ENCODE measurements around the gene DNAH2. TPM values are rescaled to one million over a fixed set of nuclear protein-coding genes. Genes with fewer than 3 reads are reported as not detected.
A peak's percentile ranks its signal among the peaks of the same experiment; 100 is the strongest.

Gene DNAH2
- total and polyA plus RNA-seq, 2 of the 4 experiments (the other 2 are of a cell fraction): under 0.01 to 0.02 TPM

DNA sequence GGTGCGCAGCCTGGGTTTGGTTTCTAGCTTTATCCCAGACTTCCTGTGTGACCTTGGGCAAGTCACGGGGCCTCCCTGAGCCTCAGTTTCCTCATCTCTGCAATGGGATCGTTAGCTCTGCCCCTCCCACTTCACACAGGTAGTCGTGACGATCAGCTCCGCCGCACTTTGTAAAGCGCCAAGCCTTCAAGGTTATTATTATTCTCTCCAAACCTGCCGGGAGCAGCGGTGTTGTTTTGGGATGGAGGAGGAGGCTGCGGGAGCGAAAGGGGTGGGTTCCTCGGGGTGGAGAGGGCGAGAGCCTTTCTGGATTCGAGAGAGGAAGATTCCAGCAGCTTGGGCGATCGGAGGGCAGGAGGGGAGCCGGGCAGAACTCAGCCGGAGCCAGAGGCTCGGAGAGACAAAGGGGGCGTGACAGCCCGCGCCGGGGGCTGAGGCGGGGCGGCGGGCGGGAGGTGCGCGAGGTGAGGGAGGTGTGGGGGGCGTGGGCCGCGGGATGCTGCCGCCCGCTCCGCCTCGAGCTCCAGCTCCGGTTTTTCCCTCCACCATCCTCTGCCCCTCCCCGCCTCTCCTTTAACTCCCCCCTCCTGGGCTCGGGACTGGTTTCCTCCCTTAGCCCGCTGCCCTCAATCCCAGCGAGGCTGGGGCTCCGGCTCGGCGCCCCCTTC is 12.8 kb upstream of the DNAH2 start, which contains the start of gene EFNB3:
Gene EFNB3, plus strand, starts transcription at position 602 of the 668 bp plus-strand sequence. CDS start 397 bp downstream, outside the sequence.
- POLR2A ChIA-PET (ENCODE audit: unreplicated experiment): no interaction called here
- TF ChIP-seq, protein P1, sequence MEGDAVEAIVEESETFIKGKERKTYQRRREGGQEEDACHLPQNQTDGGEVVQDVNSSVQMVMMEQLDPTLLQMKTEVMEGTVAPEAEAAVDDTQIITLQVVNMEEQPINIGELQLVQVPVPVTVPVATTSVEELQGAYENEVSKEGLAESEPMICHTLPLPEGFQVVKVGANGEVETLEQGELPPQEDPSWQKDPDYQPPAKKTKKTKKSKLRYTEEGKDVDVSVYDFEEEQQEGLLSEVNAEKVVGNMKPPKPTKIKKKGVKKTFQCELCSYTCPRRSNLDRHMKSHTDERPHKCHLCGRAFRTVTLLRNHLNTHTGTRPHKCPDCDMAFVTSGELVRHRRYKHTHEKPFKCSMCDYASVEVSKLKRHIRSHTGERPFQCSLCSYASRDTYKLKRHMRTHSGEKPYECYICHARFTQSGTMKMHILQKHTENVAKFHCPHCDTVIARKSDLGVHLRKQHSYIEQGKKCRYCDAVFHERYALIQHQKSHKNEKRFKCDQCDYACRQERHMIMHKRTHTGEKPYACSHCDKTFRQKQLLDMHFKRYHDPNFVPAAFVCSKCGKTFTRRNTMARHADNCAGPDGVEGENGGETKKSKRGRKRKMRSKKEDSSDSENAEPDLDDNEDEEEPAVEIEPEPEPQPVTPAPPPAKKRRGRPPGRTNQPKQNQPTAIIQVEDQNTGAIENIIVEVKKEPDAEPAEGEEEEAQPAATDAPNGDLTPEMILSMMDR (conservative IDR thresholded peaks at IDR 0.05; ENCODE audit: low read depth, low read length): no peak
- TF ChIP-seq MAZ (IDR thresholded peaks at IDR 0.05; ENCODE audit: borderline replicate concordance, low read depth, low read length) (peak; percentile 68; the same call in 1 of the 2 replicates), NFE2L2 (IDR thresholded peaks at IDR 0.05; ENCODE audit: low read depth, low read length) (no peak)
- peaks cover 3% of the 10 kb centered on the region; the same call in 1 of the 2 replicates for H3K4me1 ChIP-seq (ENCODE audit: control insufficient read depth, insufficient read depth, low read length)
- no peak within 1 kb of the TSS for H3K14ac ChIP-seq (replicated peaks; ENCODE audit: low read depth, low read length)
- H2AFZ ChIP-seq (replicated peaks; ENCODE audit: low read length, poor library complexity): peak within 1 kb of the TSS; percentile 43
- no peak within 1 kb of the TSS for H3K27ac ChIP-seq (ENCODE audit: insufficient read depth, low read length)
- BruUV-seq (replicated peaks): no TSS peak
- no peak within 1 kb of the TSS for H3K18ac ChIP-seq (ENCODE audit: low read depth, low read length)
- no peak within 1 kb of the TSS for H3K56ac ChIP-seq (ENCODE audit: extremely low read depth, insufficient read depth, low read length)
- no peak within 1 kb of the TSS for H2BK15ac ChIP-seq (ENCODE audit: low read depth, low read length)
- WGBS, 2 experiments (ENCODE audit: extremely low coverage in 2 of 2, insufficient read length in 1 of 2): 2% methylated on average over 11 of the region's 45 CpGs; no CpG with 5 or more reads in 1 of the 2 experiments
- H2BK120ac ChIP-seq (ENCODE audit: low read depth, low read length): no peak within 1 kb of the TSS
- H4K8ac ChIP-seq (ENCODE audit: low read depth in 2 of 2, low read length in 2 of 2): no peak within 1 kb of the TSS
- peak; percentile 83 for ATAC-seq (ENCODE audit: low read depth)
- peak within 1 kb of the TSS; percentile 36 for H3K4me3 ChIP-seq (ENCODE audit: insufficient read depth, low read depth, low read length)
- no peak within 1 kb of the TSS for H4K91ac ChIP-seq (ENCODE audit: insufficient read depth, low read depth, low read length)
- in situ Hi-C loops (cut with MboI; ENCODE audit: low sequenced_read_pairs): no loop called here
- no peak for DNase-seq
- peaks cover 41% of the 10 kb centered on the region for H3K27me3 ChIP-seq (ENCODE audit: control insufficient read depth, insufficient read depth, low read length)
- H2BK5ac ChIP-seq (ENCODE audit: low read depth, low read length, poor library complexity, severe bottlenecking): no peak within 1 kb of the TSS
- H3K4ac ChIP-seq (ENCODE audit: low read depth, low read length): no peak within 1 kb of the TSS
- H4K5ac ChIP-seq (ENCODE audit: low read depth, low read length): no peak within 1 kb of the TSS
- peak within 1 kb of the TSS; percentile 32; the same call in 1 of the 2 replicates for H3K9ac ChIP-seq (ENCODE audit: low read depth, low read length)
- peaks cover 9% of the 10 kb centered on the region for H3K36me3 ChIP-seq (ENCODE audit: control insufficient read depth, insufficient read depth, low read length)
- intact Hi-C loops (cut with micrococcal nuclease): no loop called here
- peak within 1 kb of the TSS; percentile 80 for H3K4me2 ChIP-seq (ENCODE audit: low read depth, low read length)
- no peak within 1 kb of the TSS for H2BK20ac ChIP-seq (ENCODE audit: low read depth, low read length)
- peak within 1 kb of the TSS; percentile 78 for H2AK9ac ChIP-seq (replicated peaks; ENCODE audit: low read depth, low read length, poor library complexity)
- H3K79me1 ChIP-seq (ENCODE audit: low read depth in 1 of 2, low read length in 2 of 2): no peaks in the 10 kb centered on the region
- no peaks in the 10 kb centered on the region for H3K9me3 ChIP-seq (ENCODE audit: control insufficient read depth, insufficient read depth, low read length)
- H3K9me1 ChIP-seq (ENCODE audit: insufficient read depth, low read length): no peaks in the 10 kb centered on the region
- dilution Hi-C loops (cut with HindIII; ENCODE audit: low sequenced_read_pairs, unreplicated experiment): no loop called here
- CTCF ChIA-PET: interaction anchor here (0.6 to 2.3 kb wide), 2 partner anchors 17 to 63 kb away, joined by 4 to 7 read pairs; partner anchors contain the start of gene TP53
- no peaks in the 10 kb centered on the region for H4K20me1 ChIP-seq (ENCODE audit: insufficient read depth, low read length)
- no peak within 1 kb of the TSS for H2AK5ac ChIP-seq (ENCODE audit: low read depth, low read length)
- H3K23ac ChIP-seq (ENCODE audit: low read depth, low read length): peak within 1 kb of the TSS; percentile 5
